NCI-H146 treated with DMSO at 0.1 percent for 48 hours (cell line): Measurements from ENCODE around the gene CCT6A.
A peak's percentile ranks its signal among the peaks of the same experiment; 100 is the strongest.
"Not testable (repeated sequence)": the region's sequence is repeated elsewhere in the genome, so short reads cannot be mapped to it uniquely, and the experiment has no call there.

Source experiments
- DNase-seq: peaks from one replicate; lab custom pipeline; 2025; ENCODE audit not compliant: unreplicated experiment; lab: John Stamatoyannopoulos, UW

The CCT6A gene

GRCh38 chr7:56097700-56098099, 46.1 kb downstream of the CCT6A start:
- no peak for DNase-seq

GRCh38 chr7:56098187-56099008, 46.8 kb downstream of the CCT6A start:
- DNase-seq, result not testable (repeated sequence)

- no peak for DNase-seq
These were observed 48.1 kb downstream of the CCT6A start for GRCh38 chr7:56099653-56100052.

DNA sequence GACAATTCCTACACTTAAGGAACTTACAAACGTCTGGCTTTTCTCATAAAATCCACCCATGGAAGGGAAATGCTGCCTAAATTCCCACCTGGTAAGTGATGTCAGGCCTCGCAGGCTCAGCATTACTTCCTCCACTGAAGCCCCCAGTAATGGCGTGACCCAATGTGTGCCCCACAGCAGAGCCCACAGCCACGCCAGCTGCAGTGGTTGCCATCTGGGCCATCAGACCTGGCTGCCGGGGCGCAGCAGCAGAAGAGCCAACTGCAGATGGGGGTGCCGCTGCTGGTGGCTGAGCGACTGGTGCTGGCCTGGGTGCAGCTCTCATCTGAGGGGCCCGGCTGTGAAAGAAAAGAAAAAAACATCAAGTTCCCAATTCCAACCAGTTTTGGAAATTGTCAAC, 52.6 kb downstream of the CCT6A start:
- not testable (repeated sequence) for DNase-seq

- DNase-seq, result peak; percentile 54
These were observed 53.9 kb downstream of the CCT6A start for GRCh38 chr7:56105508-56105907.

- DNase-seq, result peak; percentile 97
These were observed 54.8 kb downstream of the CCT6A start, which contains the start of gene CHCHD2 for GRCh38 chr7:56106108-56107073. Gene CHCHD2, minus strand, starts transcription at chr7:56106476. Its CDS starts 63 bp downstream, at chr7:56106413.

DNA sequence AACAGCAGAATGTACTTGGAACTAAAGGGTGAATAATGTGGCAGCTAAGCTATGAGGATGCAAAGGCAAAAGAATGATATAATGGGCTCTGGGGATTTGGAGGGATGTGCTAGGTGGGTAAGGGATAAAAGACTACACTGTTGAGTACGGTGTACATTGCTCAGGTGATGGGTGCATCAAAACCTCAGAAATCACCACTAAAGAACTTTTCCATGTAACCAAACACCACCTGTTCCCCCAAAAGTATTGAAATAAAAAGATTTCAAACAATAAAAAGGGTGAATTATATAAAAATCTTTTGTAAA, 56.3 kb downstream of the CCT6A start:
- no peak for DNase-seq

DNA sequence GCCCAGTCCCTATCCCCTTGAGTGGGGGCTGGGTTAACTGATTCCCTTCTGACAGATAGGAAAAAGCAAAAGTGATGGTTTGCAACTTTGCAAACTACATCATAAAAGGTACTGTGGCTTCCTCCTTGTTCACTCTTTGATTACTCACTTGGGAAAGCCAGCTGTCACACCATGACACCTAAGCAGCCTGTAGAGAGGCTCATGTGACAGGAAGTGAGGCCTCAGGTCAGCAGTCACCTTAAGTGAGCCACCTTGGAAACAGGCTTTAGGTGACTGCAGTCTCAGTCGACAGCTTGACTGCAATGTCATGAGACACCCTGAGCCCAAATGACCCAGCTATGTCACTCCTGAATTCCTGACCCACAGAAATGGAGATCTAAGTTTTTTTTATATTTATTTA, 59.0 kb downstream of the CCT6A start:
- DNase-seq, result no peak

DNA sequence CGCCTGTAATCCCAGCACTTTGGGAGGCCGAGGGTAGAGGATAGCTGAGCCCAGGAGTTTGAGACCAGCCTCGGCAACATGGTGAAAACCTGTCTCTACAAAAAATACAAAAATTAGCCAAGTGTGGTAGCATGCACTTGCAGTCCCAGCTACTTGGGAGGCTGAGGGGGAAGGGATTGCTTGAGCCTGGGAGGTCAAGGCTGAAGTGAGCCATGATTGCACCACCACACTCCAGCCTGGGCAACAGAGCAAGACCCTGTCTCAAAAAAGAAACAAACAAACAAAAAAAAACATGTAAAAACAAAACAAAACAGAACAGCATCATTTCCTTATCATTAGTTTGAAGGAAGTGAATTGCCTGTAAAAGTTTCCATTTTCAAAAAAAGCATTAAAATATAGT, 60.7 kb downstream of the CCT6A start:
- not testable (repeated sequence) for DNase-seq
